ENCODE measurements around the gene RNU6-1. TPM values are rescaled to one million over a fixed set of nuclear protein-coding genes. Genes with fewer than 3 reads are reported as not detected.
A peak's percentile ranks its signal among the peaks of the same experiment; 100 is the strongest.

The RNU6-1 gene
- total RNA-seq, 4 donors from 2014 or later: not detected

DNA sequence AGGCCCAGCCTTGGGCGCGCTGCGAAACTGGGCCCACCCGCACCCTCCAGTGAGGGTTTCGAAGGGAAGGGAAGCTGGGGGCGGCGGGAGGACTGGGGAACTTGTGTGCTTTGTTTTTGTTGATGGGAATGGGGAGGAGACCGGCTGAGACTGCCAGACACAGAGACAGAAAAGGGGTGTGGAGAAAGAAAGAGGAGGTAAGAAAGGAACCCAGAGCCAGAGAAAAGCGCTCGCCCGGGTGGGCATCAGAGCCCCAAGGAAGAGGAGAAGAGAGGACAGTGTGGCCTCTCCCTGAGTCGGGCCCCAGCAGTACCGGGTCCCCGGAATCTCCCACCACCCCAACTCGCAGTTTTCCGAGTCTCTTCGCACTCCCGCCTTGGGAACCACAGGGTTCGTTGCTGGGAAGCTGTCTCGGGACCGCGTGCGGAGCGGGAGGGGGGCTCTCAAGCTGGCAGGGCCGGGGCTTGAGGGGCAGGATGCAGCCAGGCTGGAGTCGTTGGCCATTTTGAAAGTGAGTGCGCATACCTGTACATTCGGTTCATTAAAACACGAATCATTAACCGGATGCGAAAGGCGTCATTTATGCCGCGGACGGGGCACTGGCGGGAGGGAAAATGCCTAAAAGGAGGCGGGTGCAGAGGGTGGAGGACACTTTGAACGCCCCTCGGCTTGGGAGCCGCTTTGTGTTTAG, 11.4 kb downstream of the RNU6-1 start:
- Histone ChIP-seq H3K27ac (no peak overlapping the region), H3K36me3 (no peaks in the 10 kb centered on the region), H3K27me3 (peaks cover 57 to 100% (median 73%) of the 10 kb centered on the region in 4 donors), H3K4me1 (peaks cover 42 to 79% (median 61%) of the 10 kb centered on the region in 3 donors), H3K9me3 (no peaks in the 10 kb centered on the region), H3K4me3 (peak overlapping the region; percentile 4 to 52 (median 20))
- TF ChIP-seq, protein P1, sequence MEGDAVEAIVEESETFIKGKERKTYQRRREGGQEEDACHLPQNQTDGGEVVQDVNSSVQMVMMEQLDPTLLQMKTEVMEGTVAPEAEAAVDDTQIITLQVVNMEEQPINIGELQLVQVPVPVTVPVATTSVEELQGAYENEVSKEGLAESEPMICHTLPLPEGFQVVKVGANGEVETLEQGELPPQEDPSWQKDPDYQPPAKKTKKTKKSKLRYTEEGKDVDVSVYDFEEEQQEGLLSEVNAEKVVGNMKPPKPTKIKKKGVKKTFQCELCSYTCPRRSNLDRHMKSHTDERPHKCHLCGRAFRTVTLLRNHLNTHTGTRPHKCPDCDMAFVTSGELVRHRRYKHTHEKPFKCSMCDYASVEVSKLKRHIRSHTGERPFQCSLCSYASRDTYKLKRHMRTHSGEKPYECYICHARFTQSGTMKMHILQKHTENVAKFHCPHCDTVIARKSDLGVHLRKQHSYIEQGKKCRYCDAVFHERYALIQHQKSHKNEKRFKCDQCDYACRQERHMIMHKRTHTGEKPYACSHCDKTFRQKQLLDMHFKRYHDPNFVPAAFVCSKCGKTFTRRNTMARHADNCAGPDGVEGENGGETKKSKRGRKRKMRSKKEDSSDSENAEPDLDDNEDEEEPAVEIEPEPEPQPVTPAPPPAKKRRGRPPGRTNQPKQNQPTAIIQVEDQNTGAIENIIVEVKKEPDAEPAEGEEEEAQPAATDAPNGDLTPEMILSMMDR (IDR thresholded peaks at IDR 0.05): no peak
- TF ChIP-seq POLR2A (IDR thresholded peaks at IDR 0.05): no peak
- intact Hi-C loops (cut with DNase I): no loop called here
- no peak for DNase-seq
- WGBS, 2 donors: 2 to 18% methylated on average over 21 to 32 of the region's 40 CpGs

DNA sequence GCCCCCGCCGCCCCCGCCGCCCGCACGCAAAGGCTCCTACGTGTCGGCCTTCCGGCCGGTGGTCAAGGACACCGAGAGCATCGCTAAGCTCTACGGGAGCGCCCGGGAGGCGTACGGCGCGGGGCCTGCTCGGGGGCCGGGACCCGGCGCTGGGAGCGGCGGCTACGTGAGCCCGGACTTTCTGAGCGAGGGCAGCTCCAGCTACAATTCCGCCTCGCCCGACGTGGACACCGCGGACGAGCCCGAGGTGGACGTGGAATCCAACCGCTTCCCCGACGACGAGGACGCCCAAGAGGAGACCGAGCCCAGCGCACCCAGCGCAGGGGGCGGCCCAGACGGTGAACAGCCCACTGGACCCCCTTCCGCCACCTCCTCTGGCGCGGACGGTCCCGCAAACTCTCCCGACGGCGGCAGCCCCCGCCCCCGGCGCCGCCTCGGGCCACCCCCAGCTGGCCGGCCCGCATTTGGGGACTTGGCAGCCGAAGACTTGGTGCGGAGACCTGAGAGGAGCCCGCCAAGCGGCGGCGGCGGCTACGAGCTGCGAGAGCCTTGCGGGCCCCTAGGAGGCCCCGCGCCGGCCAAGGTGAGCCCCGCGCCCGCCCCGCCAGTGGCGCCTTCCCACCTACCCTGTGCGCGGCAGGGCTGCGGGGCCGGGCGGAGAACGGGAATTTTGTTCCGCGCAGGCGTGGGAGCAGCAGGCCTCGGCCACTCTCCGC, 12.1 kb downstream of the RNU6-1 start:
- intact Hi-C loops (cut with DNase I): no loop called here
- Histone ChIP-seq H3K27ac (no peak overlapping the region), H3K36me3 (no peaks in the 10 kb centered on the region), H3K4me1 (peaks cover 35 to 79% (median 61%) of the 10 kb centered on the region in 3 donors), H3K27me3 (peaks cover 50 to 100% (median 69%) of the 10 kb centered on the region in 4 donors), H3K4me3 (peak overlapping the region; percentile 4 to 52 (median 20)), H3K9me3 (no peaks in the 10 kb centered on the region)
- no peak for TF ChIP-seq POLR2A (IDR thresholded peaks at IDR 0.05)
- TF ChIP-seq, protein P1 (IDR thresholded peaks at IDR 0.05): no peak
- DNase-seq: no peak
- WGBS, 2 donors: no CpG with 5 or more reads among the region's 91 CpGs

DNA sequence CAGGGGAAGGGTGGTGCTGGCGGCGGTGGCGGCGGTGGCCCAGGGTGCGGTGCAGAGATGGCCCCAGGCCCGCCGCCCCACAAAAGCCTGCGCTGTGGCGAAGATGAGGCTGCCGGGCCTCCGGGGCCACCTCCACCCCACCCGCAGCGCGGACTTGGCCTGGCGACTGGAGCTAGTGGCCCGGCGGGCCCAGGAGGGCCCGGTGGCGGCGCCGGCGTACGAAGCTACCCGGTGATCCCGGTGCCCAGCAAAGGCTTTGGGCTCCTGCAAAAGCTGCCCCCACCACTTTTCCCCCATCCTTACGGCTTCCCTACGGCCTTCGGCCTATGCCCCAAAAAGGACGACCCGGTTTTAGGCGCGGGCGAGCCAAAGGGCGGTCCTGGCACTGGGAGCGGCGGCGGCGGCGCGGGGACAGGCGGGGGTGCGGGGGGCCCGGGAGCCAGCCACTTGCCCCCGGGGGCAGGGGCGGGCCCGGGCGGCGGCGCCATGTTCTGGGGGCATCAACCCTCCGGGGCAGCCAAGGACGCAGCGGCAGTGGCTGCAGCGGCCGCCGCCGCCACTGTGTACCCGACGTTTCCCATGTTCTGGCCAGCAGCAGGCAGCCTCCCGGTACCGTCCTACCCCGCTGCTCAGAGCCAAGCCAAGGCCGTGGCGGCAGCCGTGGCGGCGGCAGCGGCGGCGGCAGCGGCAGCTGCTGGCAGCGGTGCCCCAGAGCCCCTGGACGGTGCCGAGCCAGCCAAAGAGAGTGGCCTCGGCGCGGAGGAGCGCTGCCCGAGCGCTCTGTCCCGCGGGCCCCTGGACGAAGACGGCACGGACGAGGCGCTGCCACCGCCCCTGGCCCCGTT, 12.9 kb downstream of the RNU6-1 start:
- peak overlapping the region in 2 of 4 donors; percentile 34 to 52 for H3K4me3 ChIP-seq
- TF ChIP-seq POLR2A (IDR thresholded peaks at IDR 0.05): no peak
- TF ChIP-seq, protein P1 (IDR thresholded peaks at IDR 0.05): no peak
- H3K27me3 ChIP-seq: peaks cover 46 to 100% (median 69%) of the 10 kb centered on the region in 4 donors
- no peaks in the 10 kb centered on the region for H3K9me3 ChIP-seq
- peaks cover 33 to 83% (median 60%) of the 10 kb centered on the region in 3 donors for H3K4me1 ChIP-seq
- intact Hi-C loops (cut with DNase I): no loop called here
- WGBS, 2 donors: 5 to 9% methylated on average over 4 to 18 of the region's 88 CpGs
- DNase-seq: no peak
- no peaks in the 10 kb centered on the region for H3K36me3 ChIP-seq
- H3K27ac ChIP-seq: no peak overlapping the region

DNA sequence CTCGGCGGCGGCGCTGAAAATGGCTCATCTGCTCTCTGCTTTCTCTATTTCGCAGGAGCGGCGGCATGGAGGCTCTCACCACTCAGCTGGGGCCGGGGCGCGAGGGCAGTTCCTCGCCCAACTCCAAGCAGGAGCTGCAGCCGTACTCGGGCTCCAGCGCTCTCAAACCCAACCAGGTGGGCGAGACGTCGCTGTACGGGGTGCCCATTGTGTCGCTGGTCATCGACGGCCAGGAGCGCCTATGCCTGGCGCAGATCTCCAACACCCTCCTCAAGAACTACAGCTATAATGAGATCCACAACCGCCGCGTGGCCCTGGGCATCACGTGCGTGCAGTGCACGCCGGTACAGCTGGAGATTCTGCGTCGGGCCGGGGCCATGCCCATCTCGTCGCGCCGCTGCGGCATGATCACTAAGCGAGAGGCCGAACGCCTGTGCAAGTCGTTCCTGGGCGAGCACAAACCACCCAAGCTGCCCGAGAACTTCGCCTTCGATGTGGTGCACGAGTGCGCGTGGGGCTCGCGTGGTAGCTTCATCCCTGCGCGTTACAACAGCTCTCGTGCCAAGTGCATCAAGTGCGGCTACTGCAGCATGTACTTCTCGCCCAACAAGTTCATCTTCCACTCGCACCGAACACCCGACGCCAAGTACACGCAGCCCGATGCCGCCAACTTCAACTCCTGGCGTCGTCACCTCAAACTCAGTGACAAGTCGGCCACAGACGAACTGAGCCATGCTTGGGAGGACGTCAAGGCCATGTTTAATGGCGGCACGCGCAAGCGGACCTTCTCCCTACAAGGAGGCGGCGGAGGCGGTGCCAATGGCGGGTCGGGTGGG, 13.7 kb downstream of the RNU6-1 start:
- Histone ChIP-seq H3K4me1 (peaks cover 33 to 91% (median 65%) of the 10 kb centered on the region in 3 donors), H3K27ac (no peak overlapping the region), H3K4me3 (peak overlapping the region in 3 of 4 donors; percentile 23 to 52 (median 31)), H3K9me3 (no peaks in the 10 kb centered on the region), H3K27me3 (peaks cover 50 to 100% (median 73%) of the 10 kb centered on the region in 4 donors), H3K36me3 (no peaks in the 10 kb centered on the region)
- no peak for TF ChIP-seq POLR2A (IDR thresholded peaks at IDR 0.05)
- TF ChIP-seq, protein P1 (IDR thresholded peaks at IDR 0.05): no peak
- no peak for DNase-seq
- intact Hi-C loops (cut with DNase I): no loop called here
- 9 to 40% methylated on average over 1 to 26 of the region's 77 CpGs for WGBS, 2 donors
